WTC11 (cell line): ENCODE results near the gene NMRAL1. TPM values are rescaled to one million over a fixed set of nuclear protein-coding genes. Genes with fewer than 3 reads are reported as not detected.

Experiments
- ATAC-seq: fragments of 200-7000 bp; cut with Tn5 transposase; 2 replicates; pipeline ENCODE4 v1.10.0; 2021; ENCODE audit warnings: mild to moderate bottlenecking, moderate library complexity
- CTCF ChIA-PET: fragments of 300-600 bp; sonication (Branson Sonifier 250); formaldehyde crosslinking; loops from one replicate; lab custom pipeline; 2021; ENCODE audit warnings: antibody characterized with exemption; lab: Charles Lee
- POLR2A ChIA-PET: fragments of 350-600 bp; sonication (Branson Sonifier 250); formaldehyde crosslinking; loops from one replicate; lab custom pipeline; 2021; ENCODE audit warnings: antibody characterized with exemption; lab: Charles Lee
- DNase-seq: peaks from one replicate; pipeline ENCODE4 v3.0.0; 2021; ENCODE audit warnings: low spot score
- H3K27ac Mint-ChIP-seq: 2 replicates; pipeline ENCODE4 v1.8.0; 2021; ENCODE audit warnings: mixed read lengths
- H3K27me3 Mint-ChIP-seq: 2 replicates; pipeline ENCODE4 v1.8.0; 2021; ENCODE audit warnings: low read depth, mild to moderate bottlenecking, moderate library complexity, mixed read lengths
- H3K36me3 Mint-ChIP-seq: 2 replicates; pipeline ENCODE4 v1.8.0; 2021; ENCODE audit warnings: mixed read lengths
- H3K4me1 Mint-ChIP-seq: 2 replicates; pipeline ENCODE4 v1.8.0; 2022; ENCODE audit warnings: mixed read lengths
- H3K4me3 Mint-ChIP-seq: 2 replicates; pipeline ENCODE4 v1.8.0; 2021; ENCODE audit warnings: mild to moderate bottlenecking, moderate library complexity, mixed read lengths
- H3K9me3 Mint-ChIP-seq: 2 replicates; pipeline ENCODE4 v1.8.0; 2021; ENCODE audit warnings: mixed read lengths
- ATF2 ChIP-seq: sonication (generic); formaldehyde crosslinking; IDR thresholded peaks from 2 replicates; pipeline ENCODE4 v1.8.1; 2022; ENCODE audit warnings: low read depth, missing genetic modification reagents, borderline replicate concordance
- ATF3 ChIP-seq: sonication (generic); formaldehyde crosslinking; conservative IDR thresholded peaks from 2 replicates; pipeline ENCODE4 v1.8.1; 2022; ENCODE audit warnings: mild to moderate bottlenecking, missing genetic modification reagents
- GRHL2 ChIP-seq: fragments of 250-450 bp; sonication (Bioruptor Pico); IDR thresholded peaks from 2 replicates; pipeline ENCODE4 v1.8.0; 2022; ENCODE audit warnings: mild to moderate bottlenecking, moderate library complexity; ENCODE audit not compliant: insufficient replicate concordance, severe bottlenecking
- PREB ChIP-seq: sonication (generic); formaldehyde crosslinking; IDR thresholded peaks from 2 replicates; pipeline ENCODE4 v1.8.1; 2022; ENCODE audit warnings: mild to moderate bottlenecking, missing genetic modification reagents, moderate library complexity, borderline replicate concordance
- TCF7 ChIP-seq: sonication (generic); formaldehyde crosslinking; IDR thresholded peaks from 2 replicates; pipeline ENCODE4 v1.8.0; 2022; ENCODE audit warnings: mild to moderate bottlenecking, low read depth, missing genetic modification reagents, moderate library complexity
- TEAD4 ChIP-seq: sonication (generic); formaldehyde crosslinking; IDR thresholded peaks from 2 replicates; pipeline ENCODE4 v1.8.0; 2022; ENCODE audit warnings: mild to moderate bottlenecking, missing genetic modification reagents
- USF1 ChIP-seq: sonication (generic); formaldehyde crosslinking; IDR thresholded peaks from 2 replicates; pipeline ENCODE4 v1.8.0; 2022; ENCODE audit warnings: mild to moderate bottlenecking, missing genetic modification reagents
- ZBTB21 ChIP-seq: sonication (generic); formaldehyde crosslinking; IDR thresholded peaks from 2 replicates; pipeline ENCODE4 v1.8.1; 2023; ENCODE audit warnings: mild to moderate bottlenecking, missing genetic modification reagents, borderline replicate concordance
- ZMAT4 ChIP-seq: fragments of 250-450 bp; sonication (Bioruptor Pico); IDR thresholded peaks from 2 replicates; pipeline ENCODE4 v1.9.0; 2021; ENCODE audit warnings: mild to moderate bottlenecking
- ZNF219 ChIP-seq: sonication (generic); formaldehyde crosslinking; IDR thresholded peaks from 2 replicates; pipeline ENCODE4 v1.8.0; 2023; ENCODE audit warnings: missing genetic modification reagents, mild to moderate bottlenecking, borderline replicate concordance
- ZNF416 ChIP-seq: fragments of 250-450 bp; sonication (Bioruptor Pico); IDR thresholded peaks from 2 replicates; pipeline ENCODE4 v1.9.0; 2021; ENCODE audit warnings: mild to moderate bottlenecking, inconsistent platforms
- total RNA-seq: library from RNA; stranded (reverse); gene quantifications from 3 replicates; pipeline ENCODE4 v1.2.3, GENCODE V29; 2021

NMRAL1 gene
- total RNA-seq, 1 experiment from 2014 or later = 68.1 TPM

GRCh38 chr16:4488499-4488967 is 14.1 kb upstream of the NMRAL1 start:
- Mint-ChIP-seq H3K4me3 (no peak overlapping the region), H3K27me3 (no peaks in the 10 kb centered on the region), H3K4me1 (no peaks in the 10 kb centered on the region), H3K27ac (no peak overlapping the region), H3K36me3 (no peaks in the 10 kb centered on the region), H3K9me3 (no peaks in the 10 kb centered on the region)
- ChIA-PET CTCF (interaction anchor here (0.6 to 1.7 kb wide), 4 partner anchors 63 to 1002 kb away, joined by 3 to 5 read pairs (median 4); no protein-coding TSS in a partner anchor), POLR2A (interaction anchor here (0.6 kb wide), 1 partner anchor 499 kb away, joined by 3 read pairs; no protein-coding TSS in a partner anchor)
- DNase-seq (no peak), ATAC-seq (no peak)
- no peak for TF ChIP-seq ZNF416 (CRISPR knock-in tag)

GRCh38 chr16:4487955-4488498 is 13.6 kb upstream of the NMRAL1 start:
- Mint-ChIP-seq H3K27ac (no peak overlapping the region), H3K27me3 (no peaks in the 10 kb centered on the region), H3K4me3 (no peak overlapping the region), H3K9me3 (no peaks in the 10 kb centered on the region), H3K36me3 (no peaks in the 10 kb centered on the region), H3K4me1 (no peaks in the 10 kb centered on the region)
- no peak for ATAC-seq
- ChIA-PET CTCF (interaction anchor here (0.6 to 1.7 kb wide), 7 partner anchors 12 to 1002 kb away, joined by 3 to 5 read pairs (median 4); no protein-coding TSS in a partner anchor), POLR2A (interaction anchor here (0.6 kb wide), 1 partner anchor 499 kb away, joined by 3 read pairs; no protein-coding TSS in a partner anchor)
- no peak for TF ChIP-seq ATF2 (CRISPR knock-in tag)
- no peak for TF ChIP-seq ZMAT4 (CRISPR knock-in tag)
- DNase-seq = no peak

- CTCF ChIA-PET = interaction anchor here (1.3 to 1.6 kb wide), 2 partner anchors 8 to 14 kb away, joined by 4 to 6 read pairs; no protein-coding TSS in a partner anchor
Measured at GRCh38 chr16:4486126-4486893, 11.9 kb upstream of the NMRAL1 start.

More at GRCh38 chr16:4486126-4486893, 11.9 kb upstream of the NMRAL1 start:
- ATAC-seq (no peak), DNase-seq (no peak)
- no peaks in the 10 kb centered on the region for H3K27me3 Mint-ChIP-seq
- H3K4me1 Mint-ChIP-seq = no peaks in the 10 kb centered on the region
- TF ChIP-seq PREB (CRISPR knock-in tag) (no peak), GRHL2 (no peak), USF1 (CRISPR knock-in tag) (no peak), ATF3 (CRISPR knock-in tag) (no peak), TCF7 (CRISPR knock-in tag) (no peak), ATF2 (CRISPR knock-in tag) (no peak), TEAD4 (no peak), ZBTB21 (CRISPR knock-in tag) (no peak), ZNF219 (no peak)
- H3K4me3 Mint-ChIP-seq = no peak overlapping the region
- POLR2A ChIA-PET = no interaction called here
- peak overlapping the region; percentile 78 for H3K27ac Mint-ChIP-seq
- H3K9me3 Mint-ChIP-seq = no peaks in the 10 kb centered on the region
- no peaks in the 10 kb centered on the region for H3K36me3 Mint-ChIP-seq
